ENCODE data around the gene OPN5.

DNA sequence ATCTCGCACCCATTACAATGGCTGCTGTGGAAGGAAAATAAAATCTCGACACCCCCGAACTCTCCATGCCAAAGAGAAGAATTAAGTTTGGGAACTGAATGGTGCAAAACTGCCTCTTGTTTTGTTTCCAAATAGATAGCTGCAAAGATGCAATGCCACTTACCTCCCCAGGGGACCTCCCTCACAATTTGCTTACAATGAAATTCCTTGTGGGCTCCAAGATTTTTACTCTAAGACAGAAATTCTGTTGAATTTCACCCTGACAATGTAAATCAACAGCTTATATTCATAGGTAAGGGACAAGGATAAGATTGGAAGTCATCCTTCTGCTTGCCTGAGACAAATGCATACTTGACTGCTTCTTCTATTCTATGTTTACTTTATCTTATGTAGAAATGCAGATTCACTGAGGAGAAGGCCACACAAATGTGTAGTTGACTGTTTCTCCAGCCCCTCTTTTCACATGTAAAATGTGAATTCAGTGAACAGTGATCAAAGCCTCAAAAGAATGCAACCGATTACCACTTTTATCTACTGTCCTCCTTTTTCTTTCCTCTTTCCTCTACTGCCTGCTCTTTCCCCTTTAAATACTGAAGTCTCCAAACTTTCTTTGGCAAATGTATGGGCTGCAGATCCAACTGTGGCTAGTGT, 46.9 kb upstream of the OPN5 start:
- TF ChIP-seq, protein P1, sequence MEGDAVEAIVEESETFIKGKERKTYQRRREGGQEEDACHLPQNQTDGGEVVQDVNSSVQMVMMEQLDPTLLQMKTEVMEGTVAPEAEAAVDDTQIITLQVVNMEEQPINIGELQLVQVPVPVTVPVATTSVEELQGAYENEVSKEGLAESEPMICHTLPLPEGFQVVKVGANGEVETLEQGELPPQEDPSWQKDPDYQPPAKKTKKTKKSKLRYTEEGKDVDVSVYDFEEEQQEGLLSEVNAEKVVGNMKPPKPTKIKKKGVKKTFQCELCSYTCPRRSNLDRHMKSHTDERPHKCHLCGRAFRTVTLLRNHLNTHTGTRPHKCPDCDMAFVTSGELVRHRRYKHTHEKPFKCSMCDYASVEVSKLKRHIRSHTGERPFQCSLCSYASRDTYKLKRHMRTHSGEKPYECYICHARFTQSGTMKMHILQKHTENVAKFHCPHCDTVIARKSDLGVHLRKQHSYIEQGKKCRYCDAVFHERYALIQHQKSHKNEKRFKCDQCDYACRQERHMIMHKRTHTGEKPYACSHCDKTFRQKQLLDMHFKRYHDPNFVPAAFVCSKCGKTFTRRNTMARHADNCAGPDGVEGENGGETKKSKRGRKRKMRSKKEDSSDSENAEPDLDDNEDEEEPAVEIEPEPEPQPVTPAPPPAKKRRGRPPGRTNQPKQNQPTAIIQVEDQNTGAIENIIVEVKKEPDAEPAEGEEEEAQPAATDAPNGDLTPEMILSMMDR (conservative IDR thresholded peaks at IDR 0.05; ENCODE audit: low read depth, low read length): no peak
- TF ChIP-seq EZH2 (IDR thresholded peaks at IDR 0.05; ENCODE audit: borderline replicate concordance, low read depth, low read length, poor library complexity, severe bottlenecking): no peak

Measured in A673 (cell line).